NCI-H187 treated with DMSO at 0.1 percent for 48 hours (cell line): Measurements from ENCODE around the gene THRA.
A peak's percentile ranks its signal among the peaks of the same experiment; 100 is the strongest.

ENCODE experiments used
- DNase-seq: peaks from one replicate; lab custom pipeline; 2025; lab: John Stamatoyannopoulos, UW

Gene THRA

GRCh38 chr17:40084477-40084876 is 21.7 kb downstream of the THRA start:
- DNase-seq, result no peak

- no peak for DNase-seq
Measured at GRCh38 chr17:40086150-40087044, 23.6 kb downstream of the THRA start.

DNA sequence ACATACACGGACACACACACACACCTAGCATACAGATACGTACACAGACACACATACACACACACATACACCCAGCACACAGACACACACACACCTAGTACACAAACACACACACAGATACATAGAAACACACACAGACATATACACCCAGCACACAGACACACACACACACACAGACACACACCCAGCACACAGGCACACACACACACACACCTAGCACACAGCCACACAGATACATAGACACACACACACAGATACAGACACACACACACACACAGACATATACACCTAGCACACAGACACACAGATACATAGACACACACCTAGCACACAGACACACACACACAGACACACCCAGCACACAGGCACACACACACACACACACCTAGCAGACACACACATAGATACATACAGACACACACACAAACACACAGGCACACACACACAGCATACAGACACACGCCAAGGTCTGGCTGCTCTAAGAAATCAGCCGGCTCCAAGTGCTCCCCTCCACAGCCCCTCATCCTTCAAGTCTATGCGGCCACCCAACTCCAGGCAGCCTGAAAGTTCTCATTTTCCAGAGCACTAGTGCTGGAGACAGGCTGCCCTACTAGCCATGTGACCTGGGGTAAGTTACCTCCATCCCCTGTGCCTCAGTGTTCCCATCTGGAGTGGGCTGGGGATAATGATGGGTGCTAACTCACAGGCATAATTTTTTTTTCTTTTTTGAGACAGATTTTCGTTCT is 24.5 kb downstream of the THRA start:
- DNase-seq, result no peak

GRCh38 chr17:40087903-40088718 is 25.3 kb downstream of the THRA start:
- no peak for DNase-seq

- DNase-seq, result no peak
Measured at GRCh38 chr17:40089077-40089895, 26.5 kb downstream of the THRA start.

DNA sequence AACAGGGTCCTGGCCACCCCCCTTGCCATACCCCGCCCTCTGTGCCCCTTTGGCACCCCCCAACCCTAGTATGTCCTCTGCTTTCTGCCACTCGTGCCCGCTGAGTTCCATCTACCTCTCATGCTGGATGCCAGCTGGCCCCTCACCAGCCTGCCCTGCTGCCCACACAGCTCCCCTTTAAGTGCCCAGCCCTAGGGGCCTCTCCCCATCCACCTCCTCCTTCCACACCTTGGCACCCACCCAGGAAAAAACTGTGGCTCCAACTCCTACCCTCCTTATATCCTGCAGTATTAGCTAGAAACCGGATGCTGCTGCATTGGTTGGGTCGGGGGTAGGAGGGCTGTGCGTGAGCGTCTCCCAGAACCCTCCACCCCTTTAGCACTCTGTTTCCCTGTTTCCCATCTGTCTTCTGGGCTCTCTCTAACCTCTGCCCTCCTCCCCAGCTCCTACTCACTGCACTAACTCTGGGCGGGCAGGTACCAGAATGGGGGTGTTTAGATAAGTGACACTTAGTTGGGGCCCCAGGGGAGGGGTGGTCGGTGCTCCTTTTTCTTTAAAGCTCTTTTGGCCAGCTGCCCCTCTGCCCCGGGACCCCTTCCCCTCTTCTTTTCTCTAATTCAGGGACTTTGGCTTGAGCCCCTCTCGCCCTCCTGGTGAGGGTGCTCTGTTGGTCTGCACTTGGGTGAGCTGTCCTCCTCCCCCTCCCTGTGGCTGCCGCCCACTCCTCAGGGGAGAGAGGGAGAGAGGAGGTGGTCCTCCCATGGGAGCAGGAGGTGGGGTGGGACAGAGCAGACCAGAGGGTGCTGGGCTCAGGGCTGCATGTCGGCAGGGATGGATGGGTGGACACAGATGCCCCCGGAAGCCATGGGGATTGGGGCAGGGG is 27.7 kb downstream of the THRA start:
- no peak for DNase-seq

DNA sequence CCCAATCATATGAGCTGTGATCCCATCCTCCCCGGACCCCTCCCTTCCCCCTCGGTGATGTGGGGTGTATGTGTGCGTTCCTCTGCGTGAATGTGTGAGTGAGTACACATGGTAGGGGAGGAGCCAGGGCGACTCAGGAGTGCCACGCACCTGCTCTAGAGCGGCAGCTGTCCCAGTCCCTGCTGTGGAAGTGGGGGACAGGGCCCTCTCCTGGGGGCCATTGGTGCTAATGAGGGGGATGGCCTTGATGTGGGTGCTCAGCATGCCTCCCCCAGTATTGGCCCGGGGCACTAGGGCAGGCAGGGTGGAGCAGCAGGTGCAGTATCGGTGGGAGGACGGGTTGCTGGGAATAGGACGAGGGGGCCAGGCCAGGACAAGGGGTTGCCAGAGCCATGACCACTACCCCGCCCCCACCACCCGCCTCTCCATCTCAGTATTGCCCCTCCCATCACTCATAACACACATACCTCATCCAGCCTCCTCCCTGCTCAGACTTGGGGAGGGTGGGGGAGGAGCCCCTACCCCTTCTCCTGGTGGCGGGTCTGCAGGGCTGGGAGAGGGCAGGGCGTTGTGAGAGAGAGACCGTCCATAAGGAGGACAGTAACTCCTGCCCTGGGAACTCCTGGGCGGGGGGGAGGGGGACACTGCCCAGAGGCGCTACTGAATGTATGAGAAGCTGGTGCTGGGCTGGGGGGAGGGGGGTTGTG is 29.1 kb downstream of the THRA start:
- no peak for DNase-seq

DNA sequence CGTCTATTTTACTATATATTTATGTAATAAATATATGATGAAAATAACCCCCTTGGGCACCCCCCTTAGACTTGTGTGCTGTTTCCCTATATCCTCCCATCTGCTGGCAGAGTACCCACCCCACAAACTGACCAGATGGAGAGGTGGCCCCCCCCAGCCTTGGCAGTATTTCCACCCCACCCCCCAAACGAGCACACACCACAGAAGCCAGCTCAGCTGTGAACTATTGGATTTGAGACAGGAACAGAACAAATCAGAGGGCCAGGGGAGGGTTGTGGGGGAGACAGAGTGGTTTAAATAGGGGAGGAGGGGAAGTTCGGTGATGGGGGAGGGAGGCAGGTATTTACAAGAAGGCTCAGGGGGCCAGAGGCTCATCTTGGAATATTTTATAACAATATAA is 29.8 kb downstream of the THRA start:
- DNase-seq, result no peak

- no peak for DNase-seq
Measured at GRCh38 chr17:40093005-40093579, 30.3 kb downstream of the THRA start.

DNA sequence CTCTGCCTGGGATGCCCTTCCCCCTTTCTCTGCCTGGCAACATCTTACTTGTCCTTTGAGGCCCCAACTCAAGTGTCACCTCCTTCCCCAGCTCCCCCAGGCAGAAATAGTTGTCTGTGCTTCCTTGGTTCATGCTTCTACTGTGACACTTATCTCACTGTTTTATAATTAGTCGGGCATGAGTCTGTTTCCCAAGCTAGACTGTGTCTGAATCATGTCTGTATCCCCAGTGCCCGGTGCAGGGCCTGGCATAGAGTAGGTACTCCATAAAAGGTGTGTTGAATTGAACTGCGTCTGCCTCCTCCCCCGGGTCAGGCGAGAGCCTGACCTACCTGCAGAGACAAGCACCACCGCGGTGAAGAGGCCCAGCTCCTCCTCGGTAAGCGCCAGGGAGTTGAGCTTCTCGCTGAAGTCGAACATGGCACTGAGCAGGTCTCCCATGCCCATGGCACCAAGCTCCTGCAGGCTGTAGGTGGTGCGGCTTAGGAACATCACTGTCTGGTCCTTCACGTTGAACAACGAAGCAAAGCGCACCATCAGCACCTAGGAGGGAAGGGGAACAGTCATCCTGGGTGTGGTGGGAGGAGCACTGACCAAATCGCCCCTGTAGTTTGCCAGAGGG is 30.9 kb downstream of the THRA start:
- DNase-seq, result no peak

DNA sequence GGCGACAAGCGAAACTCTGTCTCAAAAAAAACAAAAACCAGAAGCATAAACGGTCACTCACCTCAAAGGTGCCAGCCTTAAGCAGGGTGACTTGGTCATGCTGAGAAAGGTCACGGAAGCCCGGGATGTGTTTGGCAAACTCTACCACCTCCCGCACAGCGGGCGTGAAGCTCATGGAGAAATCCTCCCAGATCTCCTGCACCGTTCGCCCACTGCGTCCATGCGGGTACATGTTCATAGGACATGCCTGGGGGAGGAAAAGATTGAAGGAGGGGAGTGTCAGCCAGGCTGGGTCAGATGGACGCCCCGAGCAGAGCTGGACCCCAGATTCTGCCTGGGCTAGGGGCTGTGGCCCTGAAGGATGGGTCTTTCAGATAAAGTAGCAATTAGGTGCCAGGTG is 32.1 kb downstream of the THRA start:
- DNase-seq, result no peak

- no peak for DNase-seq
Measured at GRCh38 chr17:40095351-40095943, 32.7 kb downstream of the THRA start.

GRCh38 chr17:40095944-40096791 is 33.4 kb downstream of the THRA start:
- no peak for DNase-seq

DNA sequence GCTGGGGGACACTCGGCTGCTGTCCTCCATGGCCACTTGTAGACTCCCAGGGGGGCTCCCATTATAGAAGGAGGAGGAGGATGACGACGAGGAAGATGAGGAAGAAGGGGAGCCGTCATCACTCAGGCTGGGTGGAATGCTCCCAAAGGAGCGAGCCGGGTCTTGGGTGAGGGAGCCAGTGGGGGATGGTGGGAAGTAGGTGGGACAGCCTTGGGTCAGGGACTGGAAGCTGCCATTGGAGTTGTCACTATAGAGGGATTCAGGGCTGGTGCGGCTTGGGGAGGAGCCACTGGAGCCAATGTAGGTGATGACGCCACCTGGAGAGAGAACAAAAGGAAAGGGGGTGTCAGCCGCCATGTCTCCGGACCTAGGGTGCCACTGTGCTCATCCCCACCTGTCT is 34.3 kb downstream of the THRA start:
- DNase-seq, result no peak

- no peak for DNase-seq
Measured at GRCh38 chr17:40097931-40098845, 35.4 kb downstream of the THRA start.

DNA sequence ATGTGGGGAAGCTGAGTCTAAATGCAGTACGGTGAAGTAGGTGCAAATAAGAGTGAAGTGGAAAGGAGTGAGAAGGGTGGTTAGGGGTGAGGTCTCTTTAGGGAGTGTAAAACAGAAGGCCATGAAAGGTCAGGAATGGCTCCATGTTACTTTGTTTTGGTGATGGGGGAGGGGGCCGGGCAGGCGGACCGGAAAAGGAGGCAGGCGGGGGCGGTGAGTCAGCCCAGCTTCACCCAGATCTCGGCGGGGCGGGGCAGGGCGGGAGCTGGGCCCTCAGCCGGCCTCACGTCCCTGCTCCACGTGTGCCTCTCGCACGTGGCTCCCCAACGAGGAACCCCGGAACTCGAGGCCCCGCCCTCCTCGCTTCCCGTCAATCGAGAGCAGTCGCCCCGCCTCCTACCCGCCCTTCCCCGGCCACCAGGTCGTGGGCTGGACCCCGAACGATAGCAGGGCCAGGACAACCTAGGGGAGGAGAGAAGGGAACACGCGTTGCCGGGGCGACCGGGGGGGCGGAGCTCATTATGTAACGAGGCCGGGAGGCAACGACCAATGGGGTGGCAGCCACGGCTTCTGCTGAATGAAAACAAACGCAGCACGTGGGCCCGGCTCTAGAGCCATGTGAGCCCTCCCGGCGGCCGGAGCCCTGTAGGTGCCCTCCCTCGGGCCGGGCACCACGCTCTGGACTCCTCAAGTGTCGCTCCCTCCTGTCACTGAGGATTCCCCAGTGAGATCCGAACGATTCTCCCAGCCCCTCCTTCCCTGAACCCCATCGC is 36.3 kb downstream of the THRA start:
- DNase-seq, result peak; percentile 75
